Endothelial cell of umbilical vein (primary cell): ENCODE data around the gene LRRK1. TPM values are rescaled to one million over a fixed set of nuclear protein-coding genes. Genes with fewer than 3 reads are reported as not detected.

Experiments used
- BruUV-seq: library from RNA; stranded (reverse); fragments of 400-500 nt; replicated peaks from 2 replicates; lab custom pipeline; 2021; lab: Mats Ljungman, UMichigan
- CTCF ChIA-PET: fragments of 300-600, 350-600 bp; sonication (Branson Sonifier 250); formaldehyde crosslinking; loops from one replicate; lab custom pipeline; 2021; ENCODE audit warnings: antibody characterized with exemption, inconsistent platforms; lab: Charles Lee
- POLR2A ChIA-PET: fragments of 300-600, 350-600 bp; sonication (Branson Sonifier 250); formaldehyde crosslinking; loops from one replicate; lab custom pipeline; 2021; ENCODE audit warnings: antibody characterized with exemption, inconsistent platforms; lab: Charles Lee
- DNase-seq: peaks from one replicate; pipeline ENCODE4 v3.0.0-alpha.2; 2011; ENCODE audit warnings: low read depth, low spot score
- FAIRE-seq: peaks from 2 replicates; lab custom pipeline; 2011; peaks lifted over from hg19 to GRCh38; lab: Jason Lieb, UNC
- H2AFZ ChIP-seq: 2 replicates; pipeline ENCODE4 v1.6.0; 2012; ENCODE audit warnings: low read depth, low read length, control low read depth, inconsistent platforms
- H3K27ac ChIP-seq: 2 replicates; pipeline ENCODE4 v1.5.1; 2011; ENCODE audit warnings: low read depth, mild to moderate bottlenecking, control low read depth, low read length, moderate library complexity; ENCODE audit not compliant: insufficient read depth
- H3K27me3 ChIP-seq, 2 experiments: 2 replicates each; pipeline versions ENCODE4 v1.6.0 to v1.6.1; 2011; ENCODE audit warnings: low read length in 2 of 2, mixed read lengths in 1 of 2; ENCODE audit not compliant: control insufficient read depth in 2 of 2, insufficient read depth in 2 of 2
- H3K36me3 ChIP-seq, 2 experiments: 2 replicates in 1 of 2; 3 replicates in 1 of 2; pipeline ENCODE4 v1.5.1; 2011; ENCODE audit warnings: low read length in 2 of 2, mild to moderate bottlenecking in 1 of 2, moderate library complexity in 1 of 2; ENCODE audit not compliant: control insufficient read depth in 2 of 2, insufficient read depth in 2 of 2; ENCODE audit errors: extremely low read depth in 1 of 2
- H3K4me1 ChIP-seq: 3 replicates; pipeline ENCODE4 v1.5.1; 2011; ENCODE audit warnings: mild to moderate bottlenecking, low read length; ENCODE audit not compliant: control insufficient read depth, insufficient read depth; ENCODE audit errors: extremely low read depth
- H3K4me2 ChIP-seq: 2 replicates; pipeline ENCODE4 v1.6.1; 2011; ENCODE audit warnings: low read length, control low read depth, mixed read lengths; ENCODE audit not compliant: insufficient read depth
- H3K4me3 ChIP-seq, 3 experiments: fragments of 200-600 bp in 1 of 3; sonication (generic), shearing (Covaris generic) in 1 of 3; replicated peaks in 1 of 3; 2 replicates each; pipeline ENCODE4 v1.5.1; 2011 to 2016; ENCODE audit warnings: control low read depth in 3 of 3, low read length in 3 of 3, mild to moderate bottlenecking in 2 of 3, inconsistent platforms in 1 of 3, low read depth in 1 of 3, moderate library complexity in 1 of 3; ENCODE audit not compliant: insufficient read depth in 1 of 3
- H3K79me2 ChIP-seq: 2 replicates; pipeline ENCODE4 v1.6.0; 2012; ENCODE audit warnings: low read length, inconsistent platforms; ENCODE audit not compliant: control insufficient read depth, insufficient read depth
- H3K9ac ChIP-seq: replicated peaks from 2 replicates; pipeline ENCODE3; 2011; ENCODE audit warnings: low read length, control low read depth; ENCODE audit not compliant: insufficient read depth; ENCODE audit errors: extremely low read depth
- H3K9me1 ChIP-seq: replicated peaks from 3 replicates; pipeline ENCODE4 v1.6.0; 2011; ENCODE audit warnings: mild to moderate bottlenecking, low read length; ENCODE audit not compliant: control insufficient read depth, insufficient read depth; ENCODE audit errors: extremely low read depth
- H3K9me3 ChIP-seq: replicated peaks from 2 replicates; pipeline ENCODE4 v1.5.1; 2012; ENCODE audit warnings: low read length, inconsistent platforms; ENCODE audit not compliant: control insufficient read depth, insufficient read depth
- H4K20me1 ChIP-seq: replicated peaks from 2 replicates; pipeline ENCODE3; 2011; ENCODE audit warnings: mild to moderate bottlenecking, low read length; ENCODE audit not compliant: control insufficient read depth, insufficient read depth; ENCODE audit errors: extremely low read depth
- EZH2 ChIP-seq: IDR thresholded peaks from 2 replicates; pipeline ENCODE4 v1.6.1; 2012; ENCODE audit warnings: borderline replicate concordance, low read depth, mild to moderate bottlenecking, moderate library complexity, low read length, inconsistent platforms; ENCODE audit not compliant: severe bottlenecking
- FOS ChIP-seq: IDR thresholded peaks from 2 replicates; pipeline ENCODE4 v1.6.1; 2011; ENCODE audit warnings: mild to moderate bottlenecking, low read length, moderate library complexity, borderline replicate concordance; ENCODE audit not compliant: insufficient read depth
- GATA2 ChIP-seq: IDR thresholded peaks from 2 replicates; pipeline ENCODE4 v1.7.0; 2011; ENCODE audit warnings: low read depth, mild to moderate bottlenecking, moderate library complexity, mixed read lengths, low read length; ENCODE audit not compliant: insufficient read length, insufficient read depth
- JUN ChIP-seq: IDR thresholded peaks from 2 replicates; pipeline ENCODE4 v1.6.1; 2011; ENCODE audit warnings: borderline replicate concordance, low read depth; ENCODE audit not compliant: insufficient read length, insufficient read depth
- MYC ChIP-seq: IDR thresholded peaks from one replicate; pipeline ENCODE4 v1.6.1; 2011; ENCODE audit warnings: mild to moderate bottlenecking, low read depth, low read length
- POLR2A ChIP-seq: IDR thresholded peaks from 2 replicates; pipeline ENCODE4 v1.6.1; 2012; ENCODE audit warnings: low read depth, mild to moderate bottlenecking, control low read depth, low read length
- POLR2AphosphoS5 ChIP-seq: IDR thresholded peaks from 2 replicates; pipeline ENCODE4 v1.6.1; 2012; ENCODE audit warnings: low read depth, mild to moderate bottlenecking, control low read depth, low read length, moderate library complexity; ENCODE audit not compliant: insufficient read depth
- dilution Hi-C: fragments of 300-500 bp; cut with MboI; formaldehyde crosslinking; loops from one replicate; pipeline ENCODE4 v1.15.0; 2019; ENCODE audit warnings: low sequenced_read_pairs; ENCODE audit not compliant: extremely low pct_ligation_motif_present
- intact Hi-C: fragments of 100-400 bp; cut with micrococcal nuclease; formaldehyde crosslinking; loops from one replicate; pipeline ENCODE4 v1.10.0; 2022
- polyA plus RNA-seq, 4 experiments: library from polyadenylated mRNA; depleted of rRNA in 3 of 4; stranded (reverse) in 3 of 4; unstranded in 1 of 4; fragments of >200 nt; gene quantifications; 2 replicates each; pipeline versions ENCODE4 v1.2.1 to v1.2.3, GENCODE V29; 2011 to 2012; ENCODE audit warnings: missing spikeins in 1 of 4
- total RNA-seq: library from RNA; stranded (reverse); gene quantifications from 2 replicates; pipeline ENCODE4 v1.2.3, GENCODE V29; 2021
- TF ChIP-seq, protein P1 (sequence below): IDR thresholded peaks from 2 replicates; pipeline ENCODE4 v1.6.1; 2011; ENCODE audit not compliant: insufficient read depth, insufficient read length
- TF ChIP-seq, protein P2 (sequence below), 2 donors: IDR thresholded peaks; 1 replicate in 1 of 2; 2 replicates in 1 of 2; pipeline ENCODE4 v1.5.1; 2011; ENCODE audit warnings: low read length in 2 of 2, mild to moderate bottlenecking in 2 of 2, moderate library complexity in 2 of 2, control low read depth in 1 of 2, inconsistent platforms in 1 of 2, low read depth in 1 of 2; ENCODE audit not compliant: insufficient read depth in 1 of 2; ENCODE audit errors: extremely low read depth in 1 of 2

Gene LRRK1
- total and polyA plus RNA-seq, 2 donors (not counting 3 experiments of a cell fraction or from before 2014, with no cell fraction given): 11.0 to 22.1 TPM

DNA sequence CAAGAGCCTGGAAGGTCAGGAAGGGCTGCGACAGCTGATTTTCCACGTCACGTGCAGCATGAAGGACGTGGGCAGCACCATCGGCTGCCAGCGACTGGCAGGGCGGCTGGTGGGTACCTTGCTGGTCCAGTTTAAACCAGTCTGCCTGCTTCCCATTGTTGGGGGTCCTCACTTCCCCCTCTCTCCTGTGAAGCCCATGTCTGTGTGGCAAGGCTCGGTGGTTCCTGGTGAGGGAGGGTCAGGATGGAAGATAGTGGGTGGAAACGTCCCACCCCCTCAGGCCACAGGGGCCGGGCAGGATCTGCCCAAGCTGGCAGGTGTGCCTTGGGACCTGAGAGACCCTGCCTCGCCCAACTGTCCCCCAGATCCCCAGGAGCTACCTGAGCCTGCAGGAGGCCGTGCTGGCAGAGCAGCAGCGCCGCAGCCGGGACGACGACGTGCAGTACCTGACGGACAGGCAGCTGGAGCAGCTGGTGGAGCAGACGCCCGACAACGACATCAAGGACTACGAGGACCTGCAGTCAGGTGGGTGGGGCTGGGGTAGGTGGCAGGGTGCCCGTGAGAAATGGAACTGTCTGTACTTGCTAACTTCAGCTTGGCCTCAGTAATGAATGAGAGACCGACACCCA is 108.2 kb downstream of the LRRK1 start:
- Histone ChIP-seq H3K4me2 (no peak overlapping the region), H3K9ac (no peak overlapping the region), H3K27me3 (no peaks in the 10 kb centered on the region), H3K27ac (no peak overlapping the region), H2AFZ (no peak overlapping the region), H3K9me3 (no peaks in the 10 kb centered on the region), H3K79me2 (no peaks in the 10 kb centered on the region), H4K20me1 (no peaks in the 10 kb centered on the region), H3K36me3 (peaks cover 0 to 15% of the 10 kb centered on the region in 2 experiments), H3K4me1 (no peaks in the 10 kb centered on the region), H3K9me1 (no peaks in the 10 kb centered on the region), H3K4me3 (no peak overlapping the region)
- intact Hi-C loops: no loop called here
- dilution Hi-C loops: no loop called here
- no TSS peak for BruUV-seq
- DNase-seq: no peak
- TF ChIP-seq MYC (no peak), GATA2 (no peak), POLR2A (no peak), FOS (no peak), POLR2AphosphoS5 (no peak), EZH2 (no peak), JUN (no peak)
- TF ChIP-seq, protein P1, sequence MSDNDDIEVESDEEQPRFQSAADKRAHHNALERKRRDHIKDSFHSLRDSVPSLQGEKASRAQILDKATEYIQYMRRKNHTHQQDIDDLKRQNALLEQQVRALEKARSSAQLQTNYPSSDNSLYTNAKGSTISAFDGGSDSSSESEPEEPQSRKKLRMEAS: no peak
- TF ChIP-seq, protein P2, sequence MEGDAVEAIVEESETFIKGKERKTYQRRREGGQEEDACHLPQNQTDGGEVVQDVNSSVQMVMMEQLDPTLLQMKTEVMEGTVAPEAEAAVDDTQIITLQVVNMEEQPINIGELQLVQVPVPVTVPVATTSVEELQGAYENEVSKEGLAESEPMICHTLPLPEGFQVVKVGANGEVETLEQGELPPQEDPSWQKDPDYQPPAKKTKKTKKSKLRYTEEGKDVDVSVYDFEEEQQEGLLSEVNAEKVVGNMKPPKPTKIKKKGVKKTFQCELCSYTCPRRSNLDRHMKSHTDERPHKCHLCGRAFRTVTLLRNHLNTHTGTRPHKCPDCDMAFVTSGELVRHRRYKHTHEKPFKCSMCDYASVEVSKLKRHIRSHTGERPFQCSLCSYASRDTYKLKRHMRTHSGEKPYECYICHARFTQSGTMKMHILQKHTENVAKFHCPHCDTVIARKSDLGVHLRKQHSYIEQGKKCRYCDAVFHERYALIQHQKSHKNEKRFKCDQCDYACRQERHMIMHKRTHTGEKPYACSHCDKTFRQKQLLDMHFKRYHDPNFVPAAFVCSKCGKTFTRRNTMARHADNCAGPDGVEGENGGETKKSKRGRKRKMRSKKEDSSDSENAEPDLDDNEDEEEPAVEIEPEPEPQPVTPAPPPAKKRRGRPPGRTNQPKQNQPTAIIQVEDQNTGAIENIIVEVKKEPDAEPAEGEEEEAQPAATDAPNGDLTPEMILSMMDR (IDR thresholded peaks at IDR 0.05; ENCODE audit: extremely low read depth in 1 of 2, insufficient read depth in 1 of 2, low read depth in 1 of 2, low read length in 2 of 2): no peak
- ChIA-PET CTCF (no interaction called here), POLR2A (no interaction called here)
- FAIRE-seq: no peak
